ENCODE data around the gene NEK6.

Gene NEK6

DNA sequence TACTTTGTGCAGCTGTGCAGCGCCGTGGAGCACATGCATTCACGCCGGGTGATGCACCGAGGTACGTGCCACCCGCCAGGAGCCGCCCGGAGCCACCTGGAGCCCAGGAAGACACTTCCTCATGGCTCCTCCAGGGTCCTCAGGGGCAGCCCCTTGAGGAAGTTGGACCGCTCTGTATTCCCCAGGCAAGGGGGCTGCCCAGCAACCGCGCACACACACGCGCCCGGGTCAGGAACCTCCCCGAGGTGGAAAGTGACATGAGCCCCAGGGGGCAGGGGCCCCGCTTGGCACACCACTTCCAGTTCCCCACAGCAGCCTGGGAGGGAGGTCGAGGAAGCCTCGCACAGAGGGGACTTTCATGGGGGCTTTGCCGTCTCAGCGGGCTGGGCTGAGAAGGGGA is 68.6 kb downstream of the NEK6 start:
- ATAC-seq (ENCODE audit: insufficient read depth, low read depth) (no peak), DNase-seq (no peak)
- Histone ChIP-seq H3K27me3 (ENCODE audit: insufficient read depth, low read length, poor library complexity) (no peaks in the 10 kb centered on the region), H3K9me3 (ENCODE audit: insufficient read depth, low read length, severe bottlenecking) (no peaks in the 10 kb centered on the region), H3K4me1 (ENCODE audit: insufficient read depth, low read length) (no peaks in the 10 kb centered on the region), H3K4me3 (ENCODE audit: low read depth in 1 of 2, low read length in 2 of 2) (no peak overlapping the region), H3K36me3 (ENCODE audit: insufficient read depth, low read length) (no peaks in the 10 kb centered on the region), H3K27ac (ENCODE audit: low read length) (no peak overlapping the region), H3K79me2 (ENCODE audit: insufficient read depth, low read length) (no peaks in the 10 kb centered on the region), H4K20me1 (ENCODE audit: insufficient read depth, low read length) (0 out of 2 replicates have a peak, but pooled peaks cover 4% of the 10 kb centered on the region), H3K9ac (ENCODE audit: low read depth, low read length) (no peak overlapping the region), H3K4me2 (ENCODE audit: insufficient read depth, low read length) (no peak overlapping the region), H2AFZ (ENCODE audit: low read depth, low read length) (no peak overlapping the region)
- TF ChIP-seq EZH2 (IDR thresholded peaks at IDR 0.05; ENCODE audit: borderline replicate concordance, low read depth, low read length, severe bottlenecking) = no peak
- TF ChIP-seq, protein P1, sequence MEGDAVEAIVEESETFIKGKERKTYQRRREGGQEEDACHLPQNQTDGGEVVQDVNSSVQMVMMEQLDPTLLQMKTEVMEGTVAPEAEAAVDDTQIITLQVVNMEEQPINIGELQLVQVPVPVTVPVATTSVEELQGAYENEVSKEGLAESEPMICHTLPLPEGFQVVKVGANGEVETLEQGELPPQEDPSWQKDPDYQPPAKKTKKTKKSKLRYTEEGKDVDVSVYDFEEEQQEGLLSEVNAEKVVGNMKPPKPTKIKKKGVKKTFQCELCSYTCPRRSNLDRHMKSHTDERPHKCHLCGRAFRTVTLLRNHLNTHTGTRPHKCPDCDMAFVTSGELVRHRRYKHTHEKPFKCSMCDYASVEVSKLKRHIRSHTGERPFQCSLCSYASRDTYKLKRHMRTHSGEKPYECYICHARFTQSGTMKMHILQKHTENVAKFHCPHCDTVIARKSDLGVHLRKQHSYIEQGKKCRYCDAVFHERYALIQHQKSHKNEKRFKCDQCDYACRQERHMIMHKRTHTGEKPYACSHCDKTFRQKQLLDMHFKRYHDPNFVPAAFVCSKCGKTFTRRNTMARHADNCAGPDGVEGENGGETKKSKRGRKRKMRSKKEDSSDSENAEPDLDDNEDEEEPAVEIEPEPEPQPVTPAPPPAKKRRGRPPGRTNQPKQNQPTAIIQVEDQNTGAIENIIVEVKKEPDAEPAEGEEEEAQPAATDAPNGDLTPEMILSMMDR (IDR thresholded peaks at IDR 0.05; ENCODE audit: borderline replicate concordance, extremely low read depth, low read length, poor library complexity, severe bottlenecking) = no peak

GRCh38 chr9:124327491-124327890 is 69.7 kb downstream of the NEK6 start:
- Histone ChIP-seq H3K4me3 (ENCODE audit: low read depth in 1 of 2, low read length in 2 of 2) (no peak overlapping the region), H3K9ac (ENCODE audit: low read depth, low read length) (no peak overlapping the region), H3K4me2 (ENCODE audit: insufficient read depth, low read length) (no peak overlapping the region), H3K4me1 (ENCODE audit: insufficient read depth, low read length) (no peaks in the 10 kb centered on the region), H3K27ac (ENCODE audit: low read length) (no peak overlapping the region), H3K27me3 (ENCODE audit: insufficient read depth, low read length, poor library complexity) (no peaks in the 10 kb centered on the region), H2AFZ (ENCODE audit: low read depth, low read length) (no peak overlapping the region), H3K79me2 (ENCODE audit: insufficient read depth, low read length) (no peaks in the 10 kb centered on the region), H4K20me1 (ENCODE audit: insufficient read depth, low read length) (0 out of 2 replicates have a peak, but pooled peaks cover 7% of the 10 kb centered on the region), H3K9me3 (ENCODE audit: insufficient read depth, low read length, severe bottlenecking) (no peaks in the 10 kb centered on the region), H3K36me3 (ENCODE audit: insufficient read depth, low read length) (no peaks in the 10 kb centered on the region)
- no peak for ATAC-seq (ENCODE audit: insufficient read depth, low read depth)
- DNase-seq = no peak
- TF ChIP-seq, protein P1 (IDR thresholded peaks at IDR 0.05; ENCODE audit: borderline replicate concordance, extremely low read depth, low read length, poor library complexity, severe bottlenecking) = no peak
- no peak for TF ChIP-seq EZH2 (IDR thresholded peaks at IDR 0.05; ENCODE audit: borderline replicate concordance, low read depth, low read length, severe bottlenecking)

GRCh38 chr9:124328285-124328684 is 70.5 kb downstream of the NEK6 start:
- TF ChIP-seq, protein P1 (IDR thresholded peaks at IDR 0.05; ENCODE audit: borderline replicate concordance, extremely low read depth, low read length, poor library complexity, severe bottlenecking) = no peak
- no peak for TF ChIP-seq EZH2 (IDR thresholded peaks at IDR 0.05; ENCODE audit: borderline replicate concordance, low read depth, low read length, severe bottlenecking)
- H4K20me1 ChIP-seq (ENCODE audit: insufficient read depth, low read length) = 0 out of 2 replicates have a peak, but pooled peaks cover 7% of the 10 kb centered on the region
- no peak overlapping the region for H3K4me2 ChIP-seq (ENCODE audit: insufficient read depth, low read length)
- H3K27ac ChIP-seq (ENCODE audit: low read length) = no peak overlapping the region
- ATAC-seq (ENCODE audit: insufficient read depth, low read depth) = no peak
- DNase-seq = no peak
- no peak overlapping the region for H3K4me3 ChIP-seq (ENCODE audit: low read depth in 1 of 2, low read length in 2 of 2)
- H3K79me2 ChIP-seq (ENCODE audit: insufficient read depth, low read length) = no peaks in the 10 kb centered on the region
- no peaks in the 10 kb centered on the region for H3K36me3 ChIP-seq (ENCODE audit: insufficient read depth, low read length)
- no peaks in the 10 kb centered on the region for H3K27me3 ChIP-seq (ENCODE audit: insufficient read depth, low read length, poor library complexity)
- no peaks in the 10 kb centered on the region for H3K4me1 ChIP-seq (ENCODE audit: insufficient read depth, low read length)
- H3K9me3 ChIP-seq (ENCODE audit: insufficient read depth, low read length, severe bottlenecking) = no peaks in the 10 kb centered on the region
- H3K9ac ChIP-seq (ENCODE audit: low read depth, low read length) = no peak overlapping the region
- no peak overlapping the region for H2AFZ ChIP-seq (ENCODE audit: low read depth, low read length)
